ENCODE results near the gene TMIE. TPM values are rescaled to one million over a fixed set of nuclear protein-coding genes. Genes with fewer than 3 reads are reported as not detected.

TMIE gene
- total and polyA plus RNA-seq, 2 of the 8 experiments (the other 6 are each of a cell fraction or from before 2014, with no cell fraction given), result 0.45 to 0.67 TPM

DNA sequence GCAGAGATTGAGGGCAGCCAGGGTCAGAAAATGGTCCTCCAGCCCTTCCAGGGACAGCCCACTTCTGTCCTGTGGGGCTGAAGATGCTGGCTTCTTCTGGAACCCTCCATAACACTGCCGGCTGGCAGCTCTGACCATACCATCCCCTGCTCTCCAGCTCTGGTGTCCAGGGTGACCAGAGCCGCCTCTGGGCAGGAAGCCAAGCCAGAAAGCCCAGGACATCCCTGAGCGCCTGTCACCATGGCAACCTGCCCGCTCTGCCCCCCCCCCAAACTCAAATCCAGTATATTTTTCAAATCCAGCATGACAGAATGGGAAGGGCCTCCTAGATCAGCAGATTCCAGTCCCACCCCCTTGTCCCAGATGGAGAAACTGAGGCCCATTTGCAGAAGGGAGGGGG lies 420 bp upstream of the TMIE start:
- no peaks in the 10 kb centered on the region for H3K36me3 ChIP-seq (ENCODE audit: control insufficient read depth in 2 of 4, insufficient read depth in 4 of 4, low read length in 3 of 4)
- H4K8ac ChIP-seq (ENCODE audit: extremely low read depth, insufficient read depth, low read length), result no peak overlapping the region; the same call in 1 of the 2 replicates
- no peaks in the 10 kb centered on the region for H3K79me1 ChIP-seq (ENCODE audit: low read depth, low read length)
- H3K23me2 ChIP-seq (ENCODE audit: low read depth, low read length), result no peaks in the 10 kb centered on the region; the same call in 1 of the 2 replicates
- no peaks in the 10 kb centered on the region for H3K79me2 ChIP-seq (ENCODE audit: control insufficient read depth in 1 of 2, insufficient read depth in 2 of 2, low read length in 2 of 2)
- POLR2A ChIA-PET (ENCODE audit: partially characterized antibody), result no interaction called here
- H4K91ac ChIP-seq (replicated peaks; ENCODE audit: insufficient read length, low read length), result no peak overlapping the region
- no peak overlapping the region for H3K27ac ChIP-seq (ENCODE audit: low read depth, low read length)
- H2BK12ac ChIP-seq (ENCODE audit: low read depth, low read length), result no peak overlapping the region
- no peak overlapping the region for H2BK15ac ChIP-seq (ENCODE audit: low read length)
- H3K56ac ChIP-seq (replicated peaks; ENCODE audit: insufficient read length, low read depth, low read length), result no peak overlapping the region
- DNase-seq (ENCODE audit: low read depth in 1 of 2, low spot score in 2 of 2) (no peak), FAIRE-seq (no peak)
- H3K4me2 ChIP-seq (ENCODE audit: insufficient read depth in 1 of 2, low read depth in 2 of 2, low read length in 2 of 2), result peak overlapping the region in 1 of 2 experiments; percentile 58; a peak in 2 of 4 replicates
- no peaks in the 10 kb centered on the region for H3K9me3 ChIP-seq (ENCODE audit: insufficient read depth in 2 of 2, low read depth in 1 of 2, low read length in 1 of 2)
- H4K20me1 ChIP-seq (replicated peaks in 1 of 2; ENCODE audit: control insufficient read depth in 1 of 2, insufficient read depth in 2 of 2, low read length in 2 of 2), result peaks cover 2 to 5% of the 10 kb centered on the region in 2 experiments
- H3K18ac ChIP-seq (ENCODE audit: extremely low read depth, low read length), result no peak overlapping the region
- H2AFZ ChIP-seq (ENCODE audit: low read length), result no peak overlapping the region
- H2BK20ac ChIP-seq (ENCODE audit: low read length), result no peak overlapping the region
- H3K9ac ChIP-seq (replicated peaks in 1 of 4; ENCODE audit: extremely low read depth in 1 of 4, low read depth in 3 of 4, low read length in 3 of 4), result no peak overlapping the region
- CTCF ChIA-PET (ENCODE audit: partially characterized antibody), result interaction anchor here (2.8 to 3.0 kb wide), 2 partner anchors 14 to 167 kb away, joined by 15 to 17 read pairs; no protein-coding TSS in a partner anchor
- 77% methylated on average over 4 of the region's 4 CpGs; no CpG with 5 or more reads in 1 of the 2 experiments for WGBS, 2 experiments (ENCODE audit: extremely low coverage in 1 of 2, insufficient coverage in 1 of 2, insufficient read length in 1 of 2, insufficient replicate concordance in 2 of 2, low coverage in 1 of 2, low lambda C conversion rate in 2 of 2, missing lambda C conversion rate in 1 of 2)
- no peak overlapping the region for H3K4ac ChIP-seq (replicated peaks; ENCODE audit: insufficient read length, low read depth, low read length)
- H3K27me3 ChIP-seq (replicated peaks in 1 of 4; ENCODE audit: control insufficient read depth in 3 of 4, extremely low read depth in 1 of 4, insufficient read depth in 3 of 4, low read length in 3 of 4), result peaks cover 2 to 24% (median 20%) of the 10 kb centered on the region in 4 experiments; a peak in 6 of 7 replicates
- H3K4me1 ChIP-seq (replicated peaks in 1 of 4; ENCODE audit: control insufficient read depth in 3 of 4, insufficient read depth in 4 of 4, low read length in 3 of 4), result peaks cover 0 to 4% (median 1%) of the 10 kb centered on the region in 4 experiments; a peak in 3 of 7 replicates
- H2BK5ac ChIP-seq (ENCODE audit: low read depth, low read length), result no peak overlapping the region
- H3K23ac ChIP-seq (ENCODE audit: insufficient read length), result no peak overlapping the region
- H4K5ac ChIP-seq (ENCODE audit: insufficient read length, low read depth, low read length), result no peak overlapping the region
- no peak overlapping the region for H3K14ac ChIP-seq (ENCODE audit: insufficient read length)
- H2AK5ac ChIP-seq (ENCODE audit: low read depth, low read length), result no peak overlapping the region
- peak overlapping the region in 2 of 4 experiments; percentile 20 to 59; a peak in 2 of 8 replicates for H3K4me3 ChIP-seq (ENCODE audit: extremely low read depth in 1 of 4, insufficient read depth in 2 of 4, low read depth in 3 of 4, low read length in 4 of 4)
- H2BK120ac ChIP-seq (replicated peaks; ENCODE audit: low read depth, low read length), result no peak overlapping the region
- TF ChIP-seq RXRA (IDR thresholded peaks at IDR 0.05; ENCODE audit: insufficient read depth, low read depth, low read length) (no peak), JUN (IDR thresholded peaks at IDR 0.05; ENCODE audit: low read depth, low read length) (no peak), HDAC6 (IDR thresholded peaks at IDR 0.05; ENCODE audit: low read depth, low read length) (no peak), ZNF274 (IDR thresholded peaks at IDR 0.05; ENCODE audit: borderline replicate concordance, extremely low read depth, low read length) (no peak), GTF2F1 (IDR thresholded peaks at IDR 0.05; ENCODE audit: borderline replicate concordance, low read depth, low read length) (no peak), RBBP5 (IDR thresholded peaks at IDR 0.05; ENCODE audit: borderline replicate concordance, low read depth, low read length) (no peak), TCF12 (IDR thresholded peaks at IDR 0.05; ENCODE audit: low read depth, low read length) (no peak), CTBP2 (IDR thresholded peaks at IDR 0.05; ENCODE audit: borderline replicate concordance, insufficient read depth, insufficient read length, low read length) (no peak), BCL11A (IDR thresholded peaks at IDR 0.05; ENCODE audit: low read depth in 2 of 2, low read length in 2 of 2) (no peak), KDM5A (IDR thresholded peaks at IDR 0.05; ENCODE audit: low read length) (no peak), HDAC2 (IDR thresholded peaks at IDR 0.05; ENCODE audit: borderline replicate concordance in 1 of 2, low read depth in 2 of 2, low read length in 2 of 2) (no peak), NANOG (IDR thresholded peaks at IDR 0.05; ENCODE audit: insufficient read depth, low read depth, low read length, poor library complexity, severe bottlenecking) (no peak)
- TF ChIP-seq, protein P1, sequence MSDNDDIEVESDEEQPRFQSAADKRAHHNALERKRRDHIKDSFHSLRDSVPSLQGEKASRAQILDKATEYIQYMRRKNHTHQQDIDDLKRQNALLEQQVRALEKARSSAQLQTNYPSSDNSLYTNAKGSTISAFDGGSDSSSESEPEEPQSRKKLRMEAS (IDR thresholded peaks at IDR 0.05), result no peak
